HG02588 (cell line): ENCODE results near the gene XAGE1B.
"Not testable (repeated sequence)": the region's sequence is repeated elsewhere in the genome, so short reads cannot be mapped to it uniquely, and the experiment has no call there.

Experiments
- ATAC-seq: cut with Tn5 transposase; IDR thresholded peaks from one replicate; pipeline ENCODE4 v1.9.1; 2021; ENCODE audit warnings: mild to moderate bottlenecking, moderate library complexity; ENCODE audit not compliant: unreplicated experiment

The XAGE1B gene

GRCh38 chrX:52516987-52517325 lies at the start of gene XAGE1B:
TSS of gene XAGE1B (minus strand) at chrX:52517063. CDS start at chrX:52515527, 1,536 bp downstream.
- ATAC-seq: not testable (repeated sequence)

- ATAC-seq: no peak
These were observed 46.2 kb upstream of the XAGE1B start for GRCh38 chrX:52563105-52563504.

GRCh38 chrX:52558140-52558539 lies 41.3 kb upstream of the XAGE1B start:
- no peak for ATAC-seq

GRCh38 chrX:52556741-52557140 lies 39.9 kb upstream of the XAGE1B start:
- no peak for ATAC-seq

GRCh38 chrX:52553995-52554642 lies 37.3 kb upstream of the XAGE1B start:
- no peak for ATAC-seq

- ATAC-seq: not testable (repeated sequence)
These were observed 31.9 kb upstream of the XAGE1B start for GRCh38 chrX:52548769-52549168.

- no peak for ATAC-seq
These were observed 27.4 kb upstream of the XAGE1B start for GRCh38 chrX:52544147-52544840.

- no peak for ATAC-seq
These were observed 25.4 kb upstream of the XAGE1B start for GRCh38 chrX:52542311-52542710.

GRCh38 chrX:52541051-52541450 lies 24.2 kb upstream of the XAGE1B start:
- not testable (repeated sequence) for ATAC-seq

GRCh38 chrX:52516110-52516986 lies 515 bp downstream of the XAGE1B start:
- not testable (repeated sequence) for ATAC-seq

- not testable (repeated sequence) for ATAC-seq
These were observed 5.7 kb downstream of the XAGE1B start for GRCh38 chrX:52511126-52511525.

GRCh38 chrX:52509916-52510315 lies 6.9 kb downstream of the XAGE1B start:
- no peak for ATAC-seq

GRCh38 chrX:52507331-52507730 lies 9.5 kb downstream of the XAGE1B start:
- ATAC-seq: no peak

GRCh38 chrX:52504551-52504950 lies 12.3 kb downstream of the XAGE1B start:
- no peak for ATAC-seq

GRCh38 chrX:52501362-52501761 lies 15.5 kb downstream of the XAGE1B start:
- ATAC-seq: not testable (repeated sequence)

GRCh38 chrX:52496419-52496772 lies 20.5 kb downstream of the XAGE1B start:
- ATAC-seq: not testable (repeated sequence)

- not testable (repeated sequence) for ATAC-seq
These were observed 21.1 kb downstream of the XAGE1B start, which contains the start of gene XAGE1A for GRCh38 chrX:52495545-52496418. TSS of gene XAGE1A (plus strand) at chrX:52495808. CDS start at chrX:52497362, 1,554 bp downstream.

- not testable (repeated sequence) for ATAC-seq
These were observed 45.6 kb downstream of the XAGE1B start for GRCh38 chrX:52471301-52471700.
